HEK293T (cell line): ENCODE measurements around the gene CRNKL1.

Experiments used
- CTCF ChIA-PET: fragments of 350-600 bp; formaldehyde crosslinking; extraction: SDS; loops from one replicate; lab custom pipeline; 2021; ENCODE audit warnings: antibody characterized with exemption, inconsistent platforms; lab: Yijun Ruan, JAX
- POLR2A ChIA-PET: fragments of 350-600 bp; formaldehyde crosslinking; extraction: SDS; loops from one replicate; lab custom pipeline; 2020; ENCODE audit warnings: antibody characterized with exemption, inconsistent platforms; lab: Yijun Ruan, JAX
- DNase-seq: peaks from one replicate; pipeline ENCODE4 v3.0.0; 2012; ENCODE audit warnings: mixed read lengths; ENCODE audit errors: extremely low spot score
- ARNT ChIP-seq: fragments of 450-650 bp; IDR thresholded peaks from 2 replicates; pipeline ENCODE4 v1.6.1; 2017; ENCODE audit warnings: mild to moderate bottlenecking
- BHLHE40 ChIP-seq: fragments of 450-650 bp; IDR thresholded peaks from 2 replicates; pipeline ENCODE4 v1.6.1; 2016; ENCODE audit warnings: mild to moderate bottlenecking, moderate library complexity, borderline replicate concordance
- CTBP1 ChIP-seq: fragments of 450-650 bp; IDR thresholded peaks from 2 replicates; pipeline ENCODE4 v1.6.1; 2016; ENCODE audit warnings: borderline replicate concordance
- ELF4 ChIP-seq: fragments of 450-650 bp; IDR thresholded peaks from 2 replicates; pipeline ENCODE4 v1.6.1; 2017; ENCODE audit warnings: antibody characterized with exemption
- FOXA1 ChIP-seq: fragments of 450-650 bp; IDR thresholded peaks from 2 replicates; pipeline ENCODE4 v1.6.1; 2016; ENCODE audit warnings: mild to moderate bottlenecking
- FOXK2 ChIP-seq: fragments of 450-650 bp; IDR thresholded peaks from 2 replicates; pipeline ENCODE4 v1.6.1; 2016; ENCODE audit warnings: mild to moderate bottlenecking
- FOXM1 ChIP-seq: fragments of 450-650 bp; IDR thresholded peaks from 2 replicates; pipeline ENCODE4 v1.6.1; 2017; ENCODE audit warnings: mild to moderate bottlenecking, borderline replicate concordance
- HDGF ChIP-seq: fragments of 450-650 bp; IDR thresholded peaks from 2 replicates; pipeline ENCODE4 v1.6.1; 2017; ENCODE audit warnings: antibody characterized with exemption, borderline replicate concordance
- L3MBTL2 ChIP-seq: fragments of 450-650 bp; conservative IDR thresholded peaks from 2 replicates; pipeline ENCODE4 v1.6.1; 2016; ENCODE audit warnings: mild to moderate bottlenecking
- LEF1 ChIP-seq: fragments of 450-650 bp; IDR thresholded peaks from 2 replicates; pipeline ENCODE4 v1.6.1; 2017; ENCODE audit warnings: mild to moderate bottlenecking, borderline replicate concordance
- NFRKB ChIP-seq: fragments of 450-650 bp; IDR thresholded peaks from 2 replicates; pipeline ENCODE4 v1.6.1; 2016; ENCODE audit warnings: mild to moderate bottlenecking, moderate library complexity
- PKNOX1 ChIP-seq: fragments of 450-650 bp; IDR thresholded peaks from 2 replicates; pipeline ENCODE4 v1.6.1; 2016
- SP1 ChIP-seq: fragments of 450-650 bp; IDR thresholded peaks from 2 replicates; pipeline ENCODE4 v1.6.1; 2017
- SUZ12 ChIP-seq: fragments of 450-650 bp; IDR thresholded peaks from 2 replicates; pipeline ENCODE4 v1.6.1; 2016; ENCODE audit warnings: mild to moderate bottlenecking
- TARDBP ChIP-seq: fragments of 450-650 bp; IDR thresholded peaks from 2 replicates; pipeline ENCODE4 v1.6.1; 2016
- ZNF384 ChIP-seq: fragments of 450-650 bp; IDR thresholded peaks from 2 replicates; pipeline ENCODE4 v1.6.1; 2016

CRNKL1 gene

GRCh38 chr20:20023395-20023794 is 28.9 kb downstream of the CRNKL1 start:
- ChIA-PET CTCF (no interaction called here), POLR2A (no interaction called here)
- no peak for DNase-seq
- TF ChIP-seq ZNF384, result no peak
- no peak for TF ChIP-seq L3MBTL2
- no peak for TF ChIP-seq SUZ12
- no peak for TF ChIP-seq FOXK2
- no peak for TF ChIP-seq BHLHE40
- no peak for TF ChIP-seq CTBP1
- TF ChIP-seq PKNOX1, result no peak
- no peak for TF ChIP-seq FOXA1
- TF ChIP-seq HDGF, result no peak
- TF ChIP-seq FOXM1, result no peak
- TF ChIP-seq LEF1, result no peak
- no peak for TF ChIP-seq SP1
- no peak for TF ChIP-seq ARNT
- TF ChIP-seq ELF4, result no peak

GRCh38 chr20:20022498-20022897 is 29.8 kb downstream of the CRNKL1 start:
- ChIA-PET CTCF (no interaction called here), POLR2A (no interaction called here)

GRCh38 chr20:20021835-20022234 is 30.4 kb downstream of the CRNKL1 start:
- TF ChIP-seq ZNF384 (no peak), PKNOX1 (no peak), FOXA1 (no peak), SUZ12 (no peak), TARDBP (no peak)
- ChIA-PET POLR2A (no interaction called here), CTCF (no interaction called here)
- DNase-seq, result no peak

More at GRCh38 chr20:20022498-20022897, 29.8 kb downstream of the CRNKL1 start:
- TF ChIP-seq FOXA1 (no peak), ZNF384 (no peak)
- DNase-seq, result no peak

GRCh38 chr20:20020908-20021307 is 31.4 kb downstream of the CRNKL1 start:
- TF ChIP-seq FOXM1 (no peak), ZNF384 (no peak), ARNT (no peak), NFRKB (no peak), SUZ12 (no peak), LEF1 (no peak), CTBP1 (no peak), FOXK2 (no peak), BHLHE40 (no peak), L3MBTL2 (no peak), TARDBP (no peak), SP1 (no peak), FOXA1 (no peak), ELF4 (no peak)
- ChIA-PET POLR2A (interaction anchor here (1.1 kb wide), 1 partner anchor 32 kb away, joined by 4 read pairs; the partner anchor contains the start of genes CFAP61 and CRNKL1), CTCF (interaction anchor here (0.7 kb wide), 1 partner anchor 34 kb away, joined by 3 read pairs; no protein-coding TSS in a partner anchor)

GRCh38 chr20:20019123-20019522 is 33.1 kb downstream of the CRNKL1 start:
- POLR2A ChIA-PET, result no interaction called here
- TF ChIP-seq ELF4 (no peak), FOXK2 (no peak), FOXM1 (no peak), TARDBP (no peak), LEF1 (no peak), SP1 (no peak), CTBP1 (no peak), SUZ12 (no peak)
- CTCF ChIA-PET, result no interaction called here
- DNase-seq, result no peak

More at GRCh38 chr20:20020908-20021307, 31.4 kb downstream of the CRNKL1 start:
- no peak for DNase-seq

- POLR2A ChIA-PET, result interaction anchor here (1.0 to 2.5 kb wide), 3 partner anchors 9 to 34 kb away, joined by 3 to 9 read pairs (median 7); partner anchors contain the start of genes CFAP61 and CRNKL1
- DNase-seq, result no peak
Measured at GRCh38 chr20:20018366-20018765, 33.9 kb downstream of the CRNKL1 start.

GRCh38 chr20:20017844-20018185 is 34.5 kb downstream of the CRNKL1 start:
- CTCF ChIA-PET, result no interaction called here
- TF ChIP-seq FOXM1 (no peak), SUZ12 (no peak), L3MBTL2 (no peak), CTBP1 (no peak), LEF1 (no peak)
- no peak for DNase-seq
- POLR2A ChIA-PET, result interaction anchor here (1.0 to 2.5 kb wide), 5 partner anchors 9 to 260 kb away, joined by 3 to 9 read pairs (median 5); partner anchors contain the start of genes CFAP61, CRNKL1 and RIN2

More at GRCh38 chr20:20018366-20018765, 33.9 kb downstream of the CRNKL1 start:
- CTCF ChIA-PET, result no interaction called here
- TF ChIP-seq SP1 (no peak), TARDBP (no peak), ELF4 (no peak), FOXM1 (no peak), ARNT (no peak)
